HG02938 (cell line): ENCODE data around the gene LTBP2.
"Not testable (repeated sequence)": the region's sequence is repeated elsewhere in the genome, so short reads cannot be mapped to it uniquely, and the experiment has no call there.

Experiments used
- ATAC-seq: cut with Tn5 transposase; IDR thresholded peaks from one replicate; pipeline ENCODE4 v1.9.1; 2021; ENCODE audit warnings: mild to moderate bottlenecking, moderate library complexity; ENCODE audit not compliant: unreplicated experiment

LTBP2 gene

DNA sequence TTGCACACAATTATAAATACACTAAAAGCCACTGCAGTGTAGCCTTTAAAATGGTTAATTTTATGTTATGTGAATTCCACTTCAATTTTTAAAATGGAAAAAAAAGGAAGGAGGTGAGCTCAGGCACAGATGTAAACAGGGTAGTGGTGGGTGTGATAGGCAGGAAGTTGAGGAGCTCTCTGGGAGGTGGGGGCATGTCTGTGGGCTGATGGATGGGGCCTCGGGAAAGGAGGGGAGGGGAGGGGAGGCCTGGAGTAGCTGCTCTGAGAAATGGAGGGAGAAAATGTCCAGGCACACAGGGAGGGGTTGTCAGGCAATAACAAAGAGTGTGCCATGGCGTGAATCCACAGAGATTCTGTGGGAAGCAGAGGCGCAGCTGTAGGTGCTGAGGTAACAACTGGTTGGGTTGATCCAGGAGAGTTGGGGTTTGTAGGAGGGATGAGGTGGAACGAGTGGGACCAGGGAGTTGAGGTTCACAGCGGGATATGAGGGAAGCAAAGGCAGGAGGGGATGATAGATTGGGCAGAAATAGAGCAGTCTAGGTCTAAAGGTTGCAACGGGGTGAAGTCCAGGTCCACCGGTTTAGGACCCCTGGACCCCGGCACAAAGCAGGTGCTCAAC, 57.2 kb downstream of the LTBP2 start:
- ATAC-seq = no peak

DNA sequence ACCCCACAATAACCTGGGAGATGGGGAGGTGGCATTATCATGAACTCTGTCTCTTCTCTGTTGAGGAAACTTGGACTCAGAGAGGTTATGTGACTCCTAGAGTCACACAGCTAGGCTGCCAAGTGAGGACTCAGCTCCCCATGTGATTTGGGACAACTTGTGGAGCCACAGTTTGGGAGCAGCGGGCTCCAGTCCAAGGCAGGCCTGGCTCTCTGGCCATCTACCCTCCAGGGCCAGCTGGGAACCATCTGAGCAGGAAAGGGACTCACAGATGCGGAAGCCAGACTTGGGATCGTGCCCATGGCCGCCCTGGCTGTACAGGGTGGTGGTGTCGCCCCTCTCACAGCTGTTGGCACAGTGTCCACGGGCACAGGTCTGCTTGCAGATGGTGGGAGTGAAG, 59.4 kb downstream of the LTBP2 start:
- ATAC-seq = no peak

DNA sequence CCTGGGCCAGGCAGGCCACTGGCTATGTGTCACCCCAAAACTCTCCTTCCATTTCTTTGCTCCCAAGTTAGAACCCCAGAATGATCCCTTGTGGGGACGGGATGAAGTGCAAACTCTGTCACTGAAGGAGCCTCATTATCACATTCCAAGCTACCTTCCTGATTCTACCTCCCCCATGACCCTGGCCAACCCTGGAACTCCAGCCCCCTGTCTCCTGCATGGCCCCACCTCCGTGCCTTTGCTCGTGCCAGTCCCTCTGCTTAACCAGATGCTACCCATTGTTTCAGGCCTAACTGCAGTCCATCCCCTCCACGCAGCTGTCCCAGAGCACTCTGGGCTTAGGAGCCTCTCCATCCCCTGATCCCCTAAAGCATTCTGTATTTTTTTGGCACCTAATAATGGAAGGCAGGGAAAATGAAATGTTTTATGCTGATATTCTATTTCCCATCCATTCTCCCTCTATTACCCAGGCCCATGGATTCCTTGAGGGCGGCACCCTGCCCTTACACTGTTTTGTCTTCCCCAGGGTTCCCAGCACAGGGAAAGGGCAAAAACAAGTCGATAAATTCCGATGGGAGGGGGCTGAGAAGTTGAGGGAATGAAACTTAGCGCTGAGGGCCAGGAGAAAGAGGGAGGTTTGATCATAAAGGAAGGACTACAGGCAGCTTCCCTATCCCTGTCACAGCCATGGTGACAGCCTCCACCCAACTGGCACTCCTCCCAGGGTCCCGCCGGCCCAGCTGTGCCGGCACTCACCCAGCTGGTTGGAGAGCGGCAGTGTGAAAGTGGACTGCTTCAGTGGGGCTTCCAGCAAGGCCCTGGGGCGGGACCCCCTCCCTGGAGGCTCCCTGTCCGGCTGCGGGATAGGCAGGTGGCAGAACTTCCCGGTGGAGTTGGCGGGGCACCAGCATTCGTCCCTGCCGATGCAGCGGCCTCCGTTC, 60.3 kb downstream of the LTBP2 start:
- no peak for ATAC-seq

DNA sequence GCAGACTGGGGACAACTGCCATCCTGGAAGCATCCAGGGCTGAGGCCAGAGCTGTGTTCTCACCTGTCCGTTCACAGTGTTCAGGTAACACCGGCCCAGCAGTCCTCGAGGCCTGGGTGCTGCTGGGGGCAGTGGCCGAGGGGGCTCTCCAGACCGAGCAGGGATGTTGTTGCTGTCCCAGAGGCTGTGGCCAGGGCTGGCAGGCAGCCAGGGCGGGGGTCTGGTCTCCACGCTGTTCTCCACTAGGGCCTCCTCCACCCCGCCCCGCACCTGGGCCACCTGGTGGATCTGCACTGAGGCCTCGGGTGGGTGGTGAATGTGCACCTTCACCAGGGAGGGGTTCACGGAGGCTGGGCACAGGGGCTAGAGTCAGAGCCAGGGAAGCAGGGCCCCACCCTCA, 61.0 kb downstream of the LTBP2 start:
- no peak for ATAC-seq

DNA sequence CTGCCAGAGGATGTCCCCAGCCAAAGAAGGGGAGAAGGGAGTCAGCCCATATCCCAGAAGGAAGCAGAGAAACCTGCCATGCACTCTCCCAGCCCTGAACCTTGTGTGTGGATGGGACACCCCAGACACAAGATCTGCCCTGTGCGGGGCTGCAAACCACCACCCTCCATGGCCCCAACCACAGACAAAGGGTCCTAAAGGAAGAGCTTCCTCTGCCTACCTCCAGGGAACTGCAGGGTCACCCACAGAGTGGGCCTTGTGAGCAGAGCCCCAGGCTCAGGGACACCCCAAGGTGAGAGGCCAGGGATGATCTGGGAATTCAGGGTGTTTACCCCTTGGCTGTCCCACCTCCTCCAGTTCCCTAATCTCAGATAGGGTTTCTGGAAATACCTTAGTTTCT, 62.0 kb downstream of the LTBP2 start:
- ATAC-seq = no peak

DNA sequence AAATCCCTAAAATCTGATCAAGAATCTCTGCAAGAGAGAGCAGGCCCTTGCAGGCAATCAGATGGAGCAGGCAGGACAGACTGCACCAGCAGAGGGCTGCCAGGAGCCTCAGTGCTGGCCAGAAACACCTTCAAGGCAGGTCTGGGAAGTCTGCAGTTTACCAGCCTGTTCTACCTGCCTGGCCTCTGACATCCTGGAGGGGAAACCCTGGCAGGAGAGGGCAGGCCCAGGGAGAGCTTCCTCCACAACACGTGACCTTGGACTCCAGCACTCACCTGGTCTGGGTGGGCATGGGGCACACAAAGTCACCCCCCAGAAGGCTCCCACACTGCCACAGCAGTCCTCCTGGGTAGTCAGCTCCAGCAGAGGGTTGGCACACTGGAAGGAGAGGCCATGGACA, 62.4 kb downstream of the LTBP2 start:
- no peak for ATAC-seq

DNA sequence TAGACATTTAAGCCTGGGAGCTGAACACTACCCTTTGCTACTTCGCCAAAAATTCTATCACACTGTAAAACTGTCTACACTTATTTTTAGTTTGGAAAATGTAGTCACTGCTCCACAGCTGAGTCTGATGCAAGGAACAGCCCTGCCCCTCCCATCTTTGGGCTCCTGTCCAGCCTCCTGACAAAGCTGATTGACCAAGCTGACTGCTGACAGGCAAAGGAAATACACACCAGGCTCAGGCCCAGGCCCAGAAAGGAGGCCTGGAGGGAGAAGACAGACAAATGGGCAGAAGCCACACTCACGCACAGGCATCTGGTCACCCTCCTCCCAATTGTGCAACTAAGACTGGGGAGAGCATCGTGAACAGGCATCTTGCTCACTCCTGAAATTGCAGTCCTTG, 63.2 kb downstream of the LTBP2 start:
- ATAC-seq = no peak

DNA sequence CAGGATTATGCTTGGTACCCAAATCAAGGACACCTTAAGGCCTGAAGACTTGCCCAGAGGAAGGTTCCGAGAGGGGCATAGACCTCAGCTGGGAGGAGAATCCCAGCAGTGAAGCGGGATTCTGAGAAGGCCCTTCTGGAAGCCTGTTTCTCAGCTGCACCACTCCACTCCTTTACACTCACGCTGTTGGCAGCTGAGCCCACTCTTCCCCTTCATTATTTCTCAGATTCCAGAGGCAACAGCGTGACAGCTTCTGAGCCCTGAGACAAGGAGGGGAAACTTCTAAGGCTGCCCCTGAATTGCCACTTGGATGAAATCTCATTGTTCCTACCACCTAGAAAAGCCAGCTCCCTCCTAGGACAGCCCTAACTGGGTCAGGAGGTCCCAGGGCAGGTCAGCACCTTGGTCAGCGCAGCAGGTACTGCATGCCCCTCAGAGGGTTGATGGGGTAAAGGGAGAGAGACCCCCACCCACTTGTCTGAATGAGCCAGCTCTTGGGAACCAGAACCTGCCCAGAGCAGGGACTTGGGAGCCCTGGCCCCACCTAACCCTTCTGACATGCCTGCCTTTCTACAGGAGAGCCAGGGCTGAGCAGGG, 64.6 kb downstream of the LTBP2 start:
- no peak for ATAC-seq

DNA sequence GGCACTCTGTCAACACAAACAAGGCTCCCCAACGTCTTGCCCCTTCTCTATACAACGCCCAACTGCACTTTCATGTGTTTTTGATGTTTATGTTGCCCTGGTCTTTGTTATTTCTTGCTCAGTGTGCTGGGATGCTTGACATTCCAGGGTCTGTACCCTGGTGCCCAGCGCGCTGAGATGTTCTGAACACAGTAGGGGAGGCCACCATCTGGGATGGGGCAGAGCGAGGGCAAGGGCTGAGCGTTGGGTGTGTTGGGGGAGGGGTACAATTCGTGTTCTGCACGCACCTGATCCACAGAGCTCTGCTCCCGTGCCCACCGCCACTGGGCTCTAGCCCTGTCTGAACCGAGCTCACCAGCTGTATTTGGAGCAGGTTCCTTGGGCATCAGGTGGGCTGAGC, 65.6 kb downstream of the LTBP2 start:
- ATAC-seq = no peak

DNA sequence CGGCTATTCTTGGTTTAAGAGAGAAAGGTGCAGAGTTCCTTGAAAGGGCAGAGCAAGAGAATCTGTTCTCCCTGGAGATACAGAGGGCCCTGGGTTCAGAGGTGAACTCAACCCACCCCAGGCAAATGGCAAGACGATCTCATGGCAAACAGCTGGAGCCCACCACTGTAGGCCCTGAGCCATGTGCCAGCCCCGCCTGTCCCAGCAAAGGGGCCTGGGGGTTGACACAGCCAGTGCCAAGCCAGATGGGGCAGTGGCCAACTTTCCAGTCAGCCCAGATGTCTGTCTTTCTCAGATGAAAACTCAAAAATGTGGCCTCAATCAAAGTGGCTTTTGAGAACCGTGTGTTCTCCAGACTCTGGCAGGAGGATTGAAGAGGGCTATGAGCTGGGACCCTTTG, 66.7 kb downstream of the LTBP2 start:
- ATAC-seq = no peak

DNA sequence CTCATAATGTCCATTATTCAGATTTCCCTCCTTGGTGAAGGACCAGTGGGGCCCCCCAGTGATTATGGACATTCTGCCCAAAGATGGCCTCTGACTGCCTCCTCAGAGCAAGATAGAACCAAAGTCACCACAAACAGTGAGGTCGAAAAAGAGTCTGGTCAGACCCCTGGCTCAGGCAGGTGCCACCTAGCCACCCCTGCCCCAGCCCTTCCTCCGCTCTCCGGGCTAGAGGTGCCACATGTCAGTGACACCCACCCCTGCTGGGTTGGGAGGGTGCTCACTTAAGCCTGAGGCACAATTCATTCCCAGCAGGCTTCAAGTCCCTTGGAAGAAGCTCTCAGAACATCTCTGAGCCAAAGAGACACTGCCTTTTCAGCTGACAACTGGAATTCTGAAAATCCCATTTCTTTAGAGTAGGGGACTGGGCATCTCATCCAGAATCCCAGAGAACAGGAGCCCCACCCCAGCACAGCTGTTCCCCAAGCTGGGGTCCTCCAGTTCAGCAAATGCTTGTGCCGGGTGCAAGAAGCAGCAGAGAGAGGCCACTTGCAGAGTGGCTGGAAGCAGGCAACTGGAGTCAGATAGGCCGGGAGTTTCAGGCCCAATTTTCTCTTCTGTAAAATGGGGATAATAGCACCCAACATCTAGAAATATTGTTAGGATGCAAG, 68.1 kb downstream of the LTBP2 start:
- no peak for ATAC-seq

DNA sequence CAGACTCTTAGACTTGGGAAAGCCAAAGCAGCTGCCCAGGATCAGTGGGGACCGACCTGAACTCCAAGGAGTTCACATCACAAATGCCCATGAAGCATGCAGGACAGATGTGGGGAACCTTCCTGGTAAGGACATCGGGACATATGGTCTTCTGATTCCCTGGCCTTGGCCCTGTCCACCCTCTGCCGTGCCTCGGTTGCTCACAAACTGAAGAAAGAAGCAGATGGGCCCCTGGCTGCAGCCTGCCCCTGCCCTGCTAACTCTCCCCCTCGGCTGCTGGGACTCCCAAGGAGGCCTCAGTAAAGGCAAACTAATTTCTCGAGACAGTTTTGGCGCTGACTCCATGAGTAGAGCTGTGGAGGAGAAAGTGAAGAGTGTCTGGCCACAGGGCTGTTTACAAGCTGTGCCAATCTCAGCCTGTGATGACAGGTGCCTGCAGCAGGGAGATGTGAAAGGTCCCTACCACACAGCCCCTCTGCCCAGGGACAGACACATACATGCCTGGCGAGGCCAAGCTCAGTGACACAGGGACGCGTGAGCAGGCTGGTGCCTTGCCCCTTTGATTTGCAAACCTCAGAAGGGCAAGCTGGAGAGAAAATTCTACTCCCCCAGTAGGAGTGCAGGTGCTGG, 69.9 kb downstream of the LTBP2 start:
- ATAC-seq = no peak

DNA sequence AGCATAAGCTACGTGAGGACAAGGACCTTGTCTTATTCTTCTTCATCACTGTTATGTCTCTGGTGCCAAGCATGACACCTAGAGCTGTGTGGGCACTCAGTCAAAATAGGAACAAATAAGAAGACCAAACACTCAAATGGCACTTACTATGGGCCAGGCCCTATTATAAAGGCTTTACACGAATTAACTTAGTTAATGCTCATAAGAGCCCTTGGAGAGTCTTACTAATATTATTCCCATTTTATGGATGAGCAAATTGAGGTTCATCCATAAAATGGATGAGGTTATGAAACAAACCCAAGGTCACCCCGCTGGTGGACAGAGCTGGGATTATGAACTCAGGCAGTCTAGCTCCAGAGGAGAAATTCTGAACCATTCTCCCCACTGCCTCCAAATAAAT, 70.8 kb downstream of the LTBP2 start:
- no peak for ATAC-seq

DNA sequence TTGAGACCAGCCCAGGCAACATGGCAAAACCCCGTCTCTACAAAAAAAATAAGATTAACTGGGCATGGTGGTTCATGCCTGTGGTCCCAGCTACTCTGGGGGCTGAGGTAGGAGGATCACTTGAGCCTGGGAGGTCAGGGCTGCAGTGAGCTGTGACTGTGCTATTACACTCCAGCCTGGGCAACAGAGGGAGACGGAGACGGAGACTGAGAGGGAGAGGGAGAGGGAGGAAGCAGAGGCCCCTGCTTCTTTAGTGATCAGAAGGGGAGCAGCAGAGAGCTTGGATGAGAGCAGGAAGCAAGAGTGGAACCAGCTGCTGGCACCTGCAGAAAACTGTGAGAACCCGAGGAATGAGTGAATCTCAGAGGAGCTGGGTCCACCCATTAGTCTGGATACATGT, 72.5 kb downstream of the LTBP2 start:
- no peak for ATAC-seq

DNA sequence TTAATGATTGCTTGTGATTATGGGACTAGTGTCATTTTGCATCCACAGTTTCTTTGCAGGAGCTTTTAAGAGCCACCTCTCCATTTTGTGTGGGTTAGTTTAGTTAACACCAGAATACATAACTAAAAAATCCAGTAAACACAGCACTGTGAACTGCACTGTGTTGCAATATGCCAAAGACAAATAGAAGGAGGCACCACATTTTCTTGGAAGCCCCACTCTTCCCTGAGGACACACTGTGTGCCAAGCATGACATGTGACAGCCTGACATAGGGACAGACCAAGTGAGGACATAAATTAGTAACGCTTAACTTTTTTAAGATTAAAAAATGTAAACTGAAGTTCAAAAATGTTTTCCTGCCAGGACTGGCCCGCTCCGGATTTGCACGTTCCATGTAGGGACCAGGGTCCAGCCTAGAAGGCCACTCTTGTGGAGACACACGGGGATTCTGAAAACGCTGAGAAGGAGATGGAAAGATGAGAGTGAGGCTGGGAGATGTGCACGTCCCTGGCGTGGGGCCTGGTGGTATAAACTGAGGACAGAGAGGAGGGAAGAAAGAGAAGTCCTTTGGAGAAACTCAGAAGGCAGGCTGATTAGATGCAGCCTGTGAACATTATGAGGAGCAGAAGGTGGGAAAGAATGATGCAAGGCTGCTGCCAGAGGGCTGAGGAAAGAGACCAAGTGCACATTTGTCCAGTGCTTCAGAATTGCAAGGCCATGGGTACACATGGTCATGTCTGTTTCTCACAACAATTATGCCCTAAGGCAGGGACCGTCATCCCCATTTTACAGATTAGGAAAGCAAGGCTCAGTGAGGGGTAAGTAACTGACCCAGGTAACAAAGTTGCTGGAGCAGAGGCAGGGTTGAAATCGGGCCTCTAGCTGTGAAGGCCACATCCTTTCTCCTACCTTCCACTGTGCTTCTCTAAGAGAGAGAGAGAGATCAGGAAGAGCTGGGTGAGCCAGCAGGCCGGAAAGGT, 73.3 kb downstream of the LTBP2 start:
- ATAC-seq = no peak

DNA sequence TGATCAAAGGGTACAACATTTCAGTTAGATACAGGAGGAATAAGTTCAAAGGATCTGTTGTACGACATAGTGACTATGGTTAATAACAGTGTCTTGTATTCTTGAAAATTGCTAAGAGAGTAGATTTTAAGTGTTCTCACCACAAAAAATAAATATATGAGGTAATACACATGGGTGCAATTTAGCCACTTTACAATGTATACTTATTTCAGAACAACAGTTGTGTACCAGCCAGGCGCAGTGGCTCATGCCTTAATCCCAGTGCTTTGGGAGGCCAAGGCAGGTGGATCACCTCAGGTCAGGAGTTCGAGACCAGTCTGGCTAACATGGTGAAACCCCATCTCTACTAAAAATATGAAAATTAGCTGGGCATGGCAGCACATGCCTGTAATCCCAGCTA, 75.7 kb downstream of the LTBP2 start:
- ATAC-seq = not testable (repeated sequence)

DNA sequence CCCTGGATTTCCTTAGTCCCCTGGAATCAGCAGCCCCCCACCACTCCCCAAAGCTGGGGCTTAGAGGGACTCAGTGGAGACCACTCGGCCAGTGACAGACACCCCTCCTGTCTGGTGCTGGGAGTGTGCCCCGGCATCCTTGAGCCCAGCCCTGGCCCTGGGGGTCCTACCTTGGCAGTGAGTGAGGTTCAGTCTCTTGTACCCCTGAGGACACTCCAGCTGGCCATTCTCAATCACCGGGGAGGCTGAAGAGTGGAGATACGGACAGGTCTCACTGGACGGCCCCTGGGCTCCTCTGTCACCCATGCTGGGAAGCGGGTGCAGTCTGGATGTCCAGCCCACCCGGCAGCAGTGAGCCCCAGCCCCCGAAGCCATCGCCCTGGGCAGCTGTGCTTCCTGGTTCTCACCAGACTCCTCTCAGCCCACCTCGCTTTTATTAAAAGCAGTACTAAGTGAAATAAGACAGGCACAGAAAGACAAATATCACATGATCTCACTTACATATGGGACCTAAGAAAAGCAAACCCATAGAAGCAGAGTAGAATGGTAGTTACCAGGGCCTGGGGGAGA, 76.2 kb downstream of the LTBP2 start:
- no peak for ATAC-seq

DNA sequence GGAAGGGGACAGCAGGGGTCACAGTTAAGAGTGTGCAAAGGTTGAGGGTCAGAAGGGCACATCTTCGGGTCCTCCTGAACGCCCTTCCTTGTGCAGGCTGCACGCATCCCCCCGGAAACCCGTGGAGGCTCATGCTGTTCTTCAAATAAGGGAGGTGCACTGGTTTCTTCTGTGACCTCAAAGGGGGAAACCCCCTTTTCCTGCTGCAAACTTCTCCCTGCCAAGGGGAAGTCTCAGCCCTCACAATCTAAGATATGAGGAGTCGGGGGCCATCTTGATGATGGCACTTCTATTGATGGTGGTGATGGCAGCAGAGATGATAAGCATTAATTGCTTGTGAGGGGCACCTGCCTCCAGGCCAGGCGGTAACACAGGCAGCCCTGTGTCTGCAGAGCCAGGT, 78.5 kb downstream of the LTBP2 start:
- ATAC-seq = no peak

DNA sequence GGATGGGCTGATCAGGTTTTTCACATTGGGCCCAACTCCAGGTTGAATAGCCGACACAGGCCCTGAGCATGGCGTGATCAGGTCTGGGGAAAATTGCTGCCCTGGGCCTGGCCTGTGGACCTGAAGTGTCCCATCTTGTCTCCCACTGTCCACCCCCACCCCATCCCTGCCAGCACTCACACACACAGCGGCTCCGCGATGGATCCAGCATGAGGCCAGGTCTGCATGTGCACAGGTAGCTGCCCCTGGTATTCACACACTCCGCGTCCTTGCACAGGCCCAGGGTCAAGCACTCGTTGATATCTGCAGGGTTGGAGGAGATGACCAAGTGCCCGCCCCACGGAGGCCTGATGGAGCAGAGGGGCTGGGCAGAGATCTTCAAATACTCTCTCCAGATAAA, 79.8 kb downstream of the LTBP2 start:
- no peak for ATAC-seq

DNA sequence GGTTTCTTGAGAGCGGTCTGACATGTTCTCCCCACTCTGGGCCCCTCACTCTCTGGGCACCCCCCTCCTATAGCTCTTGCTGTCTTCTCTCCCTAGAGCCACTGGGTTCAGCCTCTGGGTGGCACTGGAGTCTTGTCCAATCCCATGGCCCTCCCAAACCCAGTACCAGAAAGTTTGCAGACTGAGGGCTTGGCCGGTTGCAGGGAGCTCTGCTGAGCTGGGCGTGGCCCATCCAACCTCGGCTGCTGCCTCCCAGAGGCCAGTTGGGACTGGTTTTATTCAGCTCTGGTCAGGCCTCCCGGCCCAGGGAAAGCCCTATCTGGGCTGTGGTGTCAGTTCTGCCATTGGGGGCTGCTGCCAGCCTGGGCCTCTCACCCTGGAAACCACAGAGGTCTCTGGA, 80.6 kb downstream of the LTBP2 start:
- ATAC-seq = no peak
